ENCODE results near the gene TRAPPC3. TPM values are rescaled to one million over a fixed set of nuclear protein-coding genes. Genes with fewer than 3 reads are reported as not detected.

The TRAPPC3 gene
- total and polyA plus RNA-seq, 10 donors = 42.9 to 98.1 (median 58.3) TPM

GRCh38 chr1:36177589-36178431, 28.5 kb upstream of the TRAPPC3 start:
- Histone ChIP-seq H3K4me1 (peaks cover 0 to 35% (median 11%) of the 10 kb centered on the region in 6 donors), H3K27me3 (replicated peaks in 1 of 7) (no peaks in the 10 kb centered on the region), H3K4me3 (no peak overlapping the region), H3K36me3 (peaks cover 3 to 98% (median 86%) of the 10 kb centered on the region in 6 donors), H3K27ac (peak overlapping the region in 3 of 8 donors; percentile 18 to 33 (median 26)), H3K9me3 (no peaks in the 10 kb centered on the region)
- 81 to 88% (median 85%) methylated on average over 31 to 33 of the region's 33 CpGs for WGBS, 5 donors
- intact Hi-C loops (cut with DNase I; ENCODE audit: low total_unique reads) = no loop called here
- no peak for TF ChIP-seq POLR2A (IDR thresholded peaks at IDR 0.05)
- no peak for TF ChIP-seq CTCF (IDR thresholded peaks at IDR 0.05 in 8 of 11, conservative IDR thresholded peaks at IDR 0.05 in 3 of 11)
- peak; percentile 6 to 30 (median 25) for TF ChIP-seq POLR2AphosphoS5 (IDR thresholded peaks at IDR 0.05)
- DNase-seq = no peak

GRCh38 chr1:36176106-36176949, 27.0 kb upstream of the TRAPPC3 start:
- Histone ChIP-seq H3K27me3 (replicated peaks in 1 of 7) (no peaks in the 10 kb centered on the region), H3K4me3 (no peak overlapping the region), H3K4me1 (peaks cover 0 to 36% (median 11%) of the 10 kb centered on the region in 6 donors), H3K9me3 (no peaks in the 10 kb centered on the region), H3K36me3 (peaks cover 3 to 100% (median 100%) of the 10 kb centered on the region in 6 donors), H3K27ac (peak overlapping the region in 2 of 8 donors; percentile 21 to 58)
- 91 to 95% (median 93%) methylated on average over 41 to 76 of the region's 76 CpGs for WGBS, 5 donors
- intact Hi-C loops (cut with DNase I; ENCODE audit: low total_unique reads) = no loop called here
- TF ChIP-seq CTCF (IDR thresholded peaks at IDR 0.05 in 8 of 11, conservative IDR thresholded peaks at IDR 0.05 in 3 of 11) = no peak
- TF ChIP-seq POLR2AphosphoS5 (IDR thresholded peaks at IDR 0.05) = peak in 1 of 3 donors; percentile 17
- no peak for DNase-seq

- Histone ChIP-seq H3K27ac (peak overlapping the region in 2 of 8 donors; percentile 21 to 58), H3K36me3 (peaks cover 3 to 100% (median 99%) of the 10 kb centered on the region in 6 donors), H3K4me3 (no peak overlapping the region), H3K27me3 (replicated peaks in 1 of 7) (no peaks in the 10 kb centered on the region), H3K4me1 (peaks cover 0 to 39% (median 11%) of the 10 kb centered on the region in 6 donors), H3K9me3 (no peaks in the 10 kb centered on the region)
- intact Hi-C loops (cut with DNase I; ENCODE audit: low total_unique reads) = no loop called here
- no peak for DNase-seq
- 83 to 87% (median 85%) methylated on average over 7 to 11 of the region's 11 CpGs for WGBS, 5 donors
- TF ChIP-seq POLR2A (IDR thresholded peaks at IDR 0.05) (no peak), POLR2AphosphoS5 (IDR thresholded peaks at IDR 0.05) (peak in 2 of 3 donors; percentile 13 to 33), CTCF (IDR thresholded peaks at IDR 0.05 in 8 of 11, conservative IDR thresholded peaks at IDR 0.05 in 3 of 11) (no peak)
Observed at GRCh38 chr1:36175137-36176095, 26.1 kb upstream of the TRAPPC3 start.
